Measurements from ENCODE around the gene GOT2. TPM values are rescaled to one million over a fixed set of nuclear protein-coding genes. Genes with fewer than 3 reads are reported as not detected.
A peak's percentile ranks its signal among the peaks of the same experiment; 100 is the strongest.
"Not testable (repeated sequence)": the region's sequence is repeated elsewhere in the genome, so short reads cannot be mapped to it uniquely, and the experiment has no call there.

The GOT2 gene
- polyA plus RNA-seq, 2 of the 4 experiments (the other 2 are of a cell fraction) = 134 to 168 TPM

DNA sequence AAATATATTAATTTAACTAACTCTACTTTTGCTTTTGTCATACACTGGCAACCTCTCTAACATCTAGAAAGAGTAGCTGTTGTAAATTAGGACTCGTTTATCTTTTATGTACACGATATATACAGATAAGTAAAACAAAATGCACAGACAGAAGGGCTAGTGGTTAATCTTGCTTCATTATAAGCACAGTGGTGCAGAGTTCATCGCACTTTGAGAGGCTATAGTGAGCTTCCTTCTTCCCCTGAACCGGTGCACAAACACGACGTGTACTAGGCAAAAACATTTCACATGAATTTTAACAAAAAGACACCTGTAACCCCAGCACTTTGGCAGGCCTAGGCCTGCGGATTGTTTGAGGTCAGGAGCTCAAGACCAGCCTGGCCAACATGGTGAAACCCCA, 10.4 kb upstream of the GOT2 start (continued):
- TF ChIP-seq JUNB (IDR thresholded peaks at IDR 0.05) = no peak
- TF ChIP-seq, protein P1, sequence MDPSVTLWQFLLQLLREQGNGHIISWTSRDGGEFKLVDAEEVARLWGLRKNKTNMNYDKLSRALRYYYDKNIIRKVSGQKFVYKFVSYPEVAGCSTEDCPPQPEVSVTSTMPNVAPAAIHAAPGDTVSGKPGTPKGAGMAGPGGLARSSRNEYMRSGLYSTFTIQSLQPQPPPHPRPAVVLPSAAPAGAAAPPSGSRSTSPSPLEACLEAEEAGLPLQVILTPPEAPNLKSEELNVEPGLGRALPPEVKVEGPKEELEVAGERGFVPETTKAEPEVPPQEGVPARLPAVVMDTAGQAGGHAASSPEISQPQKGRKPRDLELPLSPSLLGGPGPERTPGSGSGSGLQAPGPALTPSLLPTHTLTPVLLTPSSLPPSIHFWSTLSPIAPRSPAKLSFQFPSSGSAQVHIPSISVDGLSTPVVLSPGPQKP (IDR thresholded peaks at IDR 0.05; ENCODE audit: low read depth, low read length) = no peak
- no peak for TF ChIP-seq MAZ (IDR thresholded peaks at IDR 0.05; ENCODE audit: borderline replicate concordance, low read depth, low read length)
- no peak for TF ChIP-seq EHMT2 (IDR thresholded peaks at IDR 0.05; ENCODE audit: low read depth)
- no peak for TF ChIP-seq ZC3H11A (IDR thresholded peaks at IDR 0.05)

DNA sequence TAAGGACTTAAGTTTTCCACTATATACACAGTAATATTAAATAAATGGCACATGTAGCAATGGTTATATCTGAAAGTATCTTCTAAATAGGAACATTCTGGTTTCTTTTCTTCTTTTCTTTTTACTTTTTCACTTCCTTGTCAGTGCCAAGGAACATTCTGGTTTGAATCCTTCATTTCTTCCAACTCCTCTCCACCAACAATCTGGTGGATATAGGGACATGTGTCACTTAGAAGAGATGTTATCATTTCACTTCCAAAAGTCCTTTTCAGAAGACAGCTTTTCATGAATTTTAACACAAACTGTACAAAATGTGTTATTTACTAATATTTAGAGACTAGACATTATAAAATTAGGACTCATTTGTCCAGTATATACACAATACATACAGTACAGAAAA, 7.9 kb upstream of the GOT2 start:
- ChIA-PET POLR2A (no interaction called here), CTCF (interaction anchor here (2.3 kb wide), 1 partner anchor 14 kb away, joined by 8 read pairs; no protein-coding TSS in a partner anchor)
- TF ChIP-seq GATA3 (IDR thresholded peaks at IDR 0.05; ENCODE audit: borderline replicate concordance) = no peak
- TF ChIP-seq, protein P1 (IDR thresholded peaks at IDR 0.05; ENCODE audit: low read depth, low read length) = no peak
- no peak for TF ChIP-seq HEYL (CRISPR knock-in tag; IDR thresholded peaks at IDR 0.05)
- TF ChIP-seq FOSB (CRISPR knock-in tag; IDR thresholded peaks at IDR 0.05) = no peak
- no peak for TF ChIP-seq ZC3H11A (IDR thresholded peaks at IDR 0.05)
- TF ChIP-seq, protein P2, sequence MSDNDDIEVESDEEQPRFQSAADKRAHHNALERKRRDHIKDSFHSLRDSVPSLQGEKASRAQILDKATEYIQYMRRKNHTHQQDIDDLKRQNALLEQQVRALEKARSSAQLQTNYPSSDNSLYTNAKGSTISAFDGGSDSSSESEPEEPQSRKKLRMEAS (IDR thresholded peaks at IDR 0.05) = no peak
- no peak for TF ChIP-seq ZFP36 (IDR thresholded peaks at IDR 0.05; ENCODE audit: borderline replicate concordance, partially characterized antibody)
- no peak for TF ChIP-seq HOXB5 (CRISPR knock-in tag; IDR thresholded peaks at IDR 0.05)
- no peak for TF ChIP-seq CHD4 (IDR thresholded peaks at IDR 0.05; ENCODE audit: borderline replicate concordance)
- TF ChIP-seq ZNF302 (CRISPR knock-in tag; IDR thresholded peaks at IDR 0.05) = no peak
- TF ChIP-seq TFCP2L1 (CRISPR knock-in tag; IDR thresholded peaks at IDR 0.05) = no peak
- TF ChIP-seq MAZ (IDR thresholded peaks at IDR 0.05; ENCODE audit: borderline replicate concordance, low read depth, low read length) = no peak
- Histone ChIP-seq H3K4me3 (no peak overlapping the region), H3K4me2 (no peak overlapping the region), H3K9me3 (no peaks in the 10 kb centered on the region), H3K4me1 (no peaks in the 10 kb centered on the region), H3K27ac (no peak overlapping the region)
- FAIRE-seq = no peak
- DNase-seq (ENCODE audit: low read depth in 1 of 2, low spot score in 1 of 2) = no peak
- ATAC-seq = no peak

DNA sequence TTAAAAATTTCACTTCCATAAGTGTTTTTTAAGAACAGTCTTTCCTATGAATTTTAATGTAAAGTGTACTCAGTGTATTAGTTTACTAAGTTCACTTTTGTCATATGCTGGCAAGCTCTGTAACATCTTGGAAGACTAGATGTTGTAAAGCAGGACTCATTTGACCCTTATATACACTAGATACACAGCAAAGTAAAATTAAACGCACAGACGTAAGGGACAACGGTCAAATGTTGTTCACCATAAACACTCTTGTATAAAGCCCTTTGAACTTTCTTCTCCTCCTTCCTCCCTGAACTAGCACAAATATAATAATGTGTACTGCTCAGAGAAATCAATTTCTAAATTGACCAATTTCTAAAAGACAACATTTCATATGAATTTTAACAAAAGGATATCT, 7.0 kb upstream of the GOT2 start:
- Histone ChIP-seq H3K9me3 (no peaks in the 10 kb centered on the region), H3K4me3 (no peak overlapping the region), H3K27ac (no peak overlapping the region), H3K4me1 (no peaks in the 10 kb centered on the region), H3K4me2 (no peak overlapping the region)
- no peak for DNase-seq (ENCODE audit: low read depth in 1 of 2, low spot score in 1 of 2)
- no peak for ATAC-seq
- ChIA-PET POLR2A (no interaction called here), CTCF (no interaction called here)
- WGBS (ENCODE audit: missing lambda C conversion rate) = 89% methylated on average over 3 of the region's 3 CpGs
- FAIRE-seq = no peak
- TF ChIP-seq RARB (CRISPR knock-in tag; IDR thresholded peaks at IDR 0.05) (no peak), RAD21 (conservative IDR thresholded peaks at IDR 0.05 in 1 of 2, IDR thresholded peaks at IDR 0.05 in 1 of 2) (no peak)

DNA sequence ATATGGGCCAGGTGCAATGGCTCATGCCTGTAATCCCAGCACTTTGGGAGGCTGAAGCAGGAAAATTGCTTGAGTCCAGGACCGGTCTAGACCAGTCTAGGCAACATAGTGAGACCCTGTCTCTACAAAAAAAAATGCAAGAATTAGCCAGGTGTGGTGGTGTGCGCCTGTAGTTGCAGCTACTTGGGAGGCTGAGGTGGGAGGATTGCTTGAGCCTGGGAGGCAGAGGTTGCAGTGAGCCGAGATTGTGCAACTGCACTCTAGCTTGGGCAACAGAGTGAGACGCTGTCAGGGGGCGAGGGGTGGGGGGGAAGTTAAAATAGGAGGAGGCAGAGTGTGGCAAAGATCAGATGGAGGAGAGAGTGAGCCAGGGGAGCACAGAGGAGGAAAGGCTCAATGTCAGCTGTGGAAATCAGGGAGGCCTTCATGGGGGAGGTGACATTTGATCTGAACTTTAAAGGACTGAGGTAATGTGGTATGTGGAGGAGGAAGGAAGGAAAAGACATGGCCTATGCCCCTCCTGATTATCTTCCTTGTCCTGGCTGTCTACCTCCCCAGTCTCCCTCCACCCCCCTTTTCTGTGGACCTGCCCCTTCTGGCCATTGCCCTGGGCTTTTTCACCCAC, 4.7 kb upstream of the GOT2 start:
- WGBS (ENCODE audit: missing lambda C conversion rate) = 67% methylated on average over 4 of the region's 5 CpGs
- Histone ChIP-seq H3K4me3 (no peak overlapping the region), H3K27ac (no peak overlapping the region), H3K4me1 (peaks cover 3% of the 10 kb centered on the region; the same call in 1 of the 3 replicates), H3K9me3 (no peaks in the 10 kb centered on the region), H3K4me2 (no peak overlapping the region)
- DNase-seq (ENCODE audit: low read depth in 1 of 2, low spot score in 1 of 2) = no peak
- ChIA-PET CTCF (interaction anchor here (1.0 to 1.3 kb wide), 2 partner anchors 10 to 17 kb away, joined by 3 to 7 read pairs; no protein-coding TSS in a partner anchor), POLR2A (no interaction called here)
- TF ChIP-seq POLR2AphosphoS2 (conservative IDR thresholded peaks at IDR 0.05; ENCODE audit: low read length) = no peak
- TF ChIP-seq, protein P3, sequence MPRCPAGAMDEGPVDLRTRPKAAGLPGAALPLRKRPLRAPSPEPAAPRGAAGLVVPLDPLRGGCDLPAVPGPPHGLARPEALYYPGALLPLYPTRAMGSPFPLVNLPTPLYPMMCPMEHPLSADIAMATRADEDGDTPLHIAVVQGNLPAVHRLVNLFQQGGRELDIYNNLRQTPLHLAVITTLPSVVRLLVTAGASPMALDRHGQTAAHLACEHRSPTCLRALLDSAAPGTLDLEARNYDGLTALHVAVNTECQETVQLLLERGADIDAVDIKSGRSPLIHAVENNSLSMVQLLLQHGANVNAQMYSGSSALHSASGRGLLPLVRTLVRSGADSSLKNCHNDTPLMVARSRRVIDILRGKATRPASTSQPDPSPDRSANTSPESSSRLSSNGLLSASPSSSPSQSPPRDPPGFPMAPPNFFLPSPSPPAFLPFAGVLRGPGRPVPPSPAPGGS (IDR thresholded peaks at IDR 0.05) = no peak
- no peak for TF ChIP-seq FOSL2 (IDR thresholded peaks at IDR 0.05)
- no peak for TF ChIP-seq FOSL2 (CRISPR knock-in tag; IDR thresholded peaks at IDR 0.05)
- peak; percentile 84 for TF ChIP-seq ZFP36 (IDR thresholded peaks at IDR 0.05; ENCODE audit: borderline replicate concordance, partially characterized antibody)
- ATAC-seq = no peak
- no peak for FAIRE-seq

DNA sequence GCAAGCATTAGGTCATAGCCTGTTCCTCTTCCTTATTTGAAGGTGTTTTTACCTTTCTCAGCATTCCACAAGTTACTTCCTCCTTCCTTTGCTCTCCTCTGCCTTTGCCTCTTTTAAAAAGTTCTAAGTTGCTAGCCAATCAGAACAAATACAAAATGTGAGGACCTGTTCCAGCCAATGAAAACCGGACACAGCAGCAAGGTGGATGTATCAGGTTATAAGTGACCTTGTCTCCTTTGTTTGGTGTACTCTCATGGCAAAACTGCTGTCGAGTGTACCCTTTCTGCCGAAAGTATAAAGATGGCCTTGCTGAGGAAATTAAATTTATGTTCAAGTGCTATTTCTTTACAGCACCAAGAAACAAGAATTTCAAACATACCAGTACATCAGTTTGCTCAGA, 2.2 kb upstream of the GOT2 start:
- H3K9me3 ChIP-seq; ATAC-seq; H3K27ac ChIP-seq; H3K4me2 ChIP-seq; H3K4me3 ChIP-seq; POLR2A ChIA-PET; DNase-seq (ENCODE audit: low read depth in 1 of 2, low spot score in 1 of 2); FAIRE-seq: not testable (repeated sequence)
- CTCF ChIA-PET = interaction anchor here (0.6 kb wide), 1 partner anchor 1528 kb away, joined by 3 read pairs; no protein-coding TSS in a partner anchor
- H3K4me1 ChIP-seq = peaks cover 14% of the 10 kb centered on the region; the same call in 2 of the 3 replicates
- WGBS (ENCODE audit: missing lambda C conversion rate) = 64% methylated on average over 3 of the region's 3 CpGs

Data from A549 (cell line).